MM.1S (cell line): ENCODE data around the gene ZNF283.

Experiments used
- CTCF ChIP-seq: fragments of 300-600 bp; sonication (generic); IDR thresholded peaks from 2 replicates; pipeline ENCODE4 v1.5.1; 2016; ENCODE audit warnings: antibody characterized with exemption, low read length, mixed read lengths
- EZH2phosphoT487 ChIP-seq: fragments of 300-600 bp; sonication (generic); IDR thresholded peaks from 2 replicates; pipeline ENCODE4 v1.6.1; 2018; ENCODE audit warnings: antibody characterized with exemption, low read length

GRCh38 chr19:43895727-43896308 is 68.7 kb downstream of the ZNF283 start:
- TF ChIP-seq CTCF = no peak
- no peak for TF ChIP-seq EZH2phosphoT487
